SH-SY5Y (cell line): ENCODE data around the gene ZNF101.

Experiments
- GATA2 ChIP-seq: IDR thresholded peaks from 2 replicates; pipeline ENCODE4 v1.6.1; 2011; ENCODE audit warnings: mild to moderate bottlenecking, low read depth, low read length
- GATA3 ChIP-seq: IDR thresholded peaks from 2 replicates; pipeline ENCODE4 v1.6.1; 2011; ENCODE audit warnings: low read depth, mild to moderate bottlenecking, low read length, moderate library complexity

GRCh38 chr19:19647037-19647835 is 21.4 kb upstream of the ZNF101 start:
- TF ChIP-seq GATA2 (no peak), GATA3 (no peak)
